H1 (cell line): ENCODE results near the gene LRP1-AS.

ENCODE experiments used
- CTCF ChIP-seq, 3 experiments: IDR thresholded peaks; 1 replicate in 2 of 3; 2 replicates in 1 of 3; pipeline versions ENCODE4 v1.5.1 to v1.6.1; 2011; ENCODE audit warnings: low read length in 3 of 3, mild to moderate bottlenecking in 3 of 3, inconsistent platforms in 2 of 3, low read depth in 1 of 3, moderate library complexity in 1 of 3; ENCODE audit not compliant: insufficient read depth in 1 of 3; ENCODE audit errors: control extremely low read depth in 1 of 3
- POLR2A ChIP-seq, 2 experiments: IDR thresholded peaks; 1 replicate in 1 of 2; 2 replicates in 1 of 2; pipeline ENCODE4 v1.6.1; 2011; ENCODE audit warnings: low read depth in 2 of 2, low read length in 2 of 2, mild to moderate bottlenecking in 2 of 2; ENCODE audit errors: control extremely low read depth in 1 of 2
- ZNF274 ChIP-seq: IDR thresholded peaks from 2 replicates; pipeline ENCODE4 v1.7.0; 2012; ENCODE audit warnings: low read length, borderline replicate concordance; ENCODE audit errors: extremely low read depth

- TF ChIP-seq POLR2A (IDR thresholded peaks at IDR 0.05; ENCODE audit: control extremely low read depth in 1 of 2, low read depth in 2 of 2, low read length in 2 of 2) (no peak), ZNF274 (no peak), CTCF (IDR thresholded peaks at IDR 0.05; ENCODE audit: control extremely low read depth in 1 of 3, insufficient read depth in 1 of 3, low read depth in 1 of 3, low read length in 3 of 3) (no peak)
These were observed 45.5 kb upstream of the LRP1-AS start for GRCh38 chr12:57192920-57193319.
